Cardiac atrium fibroblast (primary cell): ENCODE results near the gene POLR2E. TPM values are rescaled to one million over a fixed set of nuclear protein-coding genes. Genes with fewer than 3 reads are reported as not detected.

Experiments used
- total RNA-seq: library from RNA; depleted of rRNA; stranded (reverse); fragments of >200 nt; gene quantifications from 2 replicates; pipeline ENCODE4 v1.2.3, GENCODE V29; 2015

POLR2E gene
- total RNA-seq: 198 and 220 TPM in 2 replicates

GRCh38 chr19:1094978-1095701 lies at the start of gene POLR2E:
TSS of gene POLR2E (minus strand) at chr19:1095375. CDS start at chr19:1095315, 60 bp downstream.

GRCh38 chr19:1103708-1104310 lies 8.6 kb upstream of the POLR2E start, which contains the start of gene GPX4:
TSS of gene GPX4 (plus strand) at chr19:1103994. CDS start at chr19:1104044, 50 bp downstream.

GRCh38 chr19:1066748-1067340 lies 28.3 kb downstream of the POLR2E start, which contains the start of gene ARHGAP45:
TSS of gene ARHGAP45 (plus strand) at chr19:1067167. CDS start at chr19:1067406, 239 bp downstream.

GRCh38 chr19:1039646-1040475 lies 55.3 kb downstream of the POLR2E start, which contains the start of gene ABCA7:
TSS of gene ABCA7 (plus strand) at chr19:1040107. CDS start at chr19:1041362, 1,255 bp downstream.

Other genes starting within 250 kb of the POLR2E start
- gene ELANE, start 243.1 kb downstream of the POLR2E start, total RNA-seq: 2.4 and 6.9 TPM in 2 replicates
- 70.6 and 164 TPM in 2 replicates for gene CFD, start 235.7 kb downstream of the POLR2E start, total RNA-seq
- gene MED16, start 202.2 kb downstream of the POLR2E start, total RNA-seq: 25.8 and 35.2 TPM in 2 replicates
- not detected in 2 replicates for gene RNU6-9, start 201.9 kb downstream of the POLR2E start, total RNA-seq
- gene R3HDM4, start 182.2 kb downstream of the POLR2E start, total RNA-seq: 61.7 and 64.3 TPM in 2 replicates
- gene KISS1R, start 178.0 kb downstream of the POLR2E start, total RNA-seq: not detected in 2 replicates
- gene ARID3A, start 169.3 kb downstream of the POLR2E start, total RNA-seq: 7.9 and 10.5 TPM in 2 replicates
- gene WDR18, start 111.0 kb downstream of the POLR2E start, total RNA-seq: 25.1 and 37.9 TPM in 2 replicates
- 0.54 and 0.97 TPM in 2 replicates for gene GRIN3B, start 95.0 kb downstream of the POLR2E start, total RNA-seq
- 140 and 146 TPM in 2 replicates for gene TMEM259, start 74.3 kb downstream of the POLR2E start, total RNA-seq
- not detected in 2 replicates for gene RNU6-2, start 73.9 kb downstream of the POLR2E start, total RNA-seq
- gene CNN2, start 68.8 kb downstream of the POLR2E start, total RNA-seq: 177 and 287 TPM in 2 replicates
- 4.5 and 5.8 TPM in 2 replicates for gene ABCA7, start 55.3 kb downstream of the POLR2E start, total RNA-seq
- gene ARHGAP45, start 28.2 kb downstream of the POLR2E start, total RNA-seq: 4.9 and 8.1 TPM in 2 replicates
- gene GPX4, start 8.6 kb upstream of the POLR2E start, total RNA-seq: 486 and 619 TPM in 2 replicates
- gene SBNO2, start 78.9 kb upstream of the POLR2E start, total RNA-seq: 48.2 and 84.6 TPM in 2 replicates
- gene STK11, start 110.4 kb upstream of the POLR2E start, total RNA-seq: 51.4 and 70.3 TPM in 2 replicates
- gene CBARP, start 142.6 kb upstream of the POLR2E start, total RNA-seq: 3.7 and 4.0 TPM in 2 replicates
- 66.6 and 105 TPM in 2 replicates for gene ATP5F1D, start 146.4 kb upstream of the POLR2E start, total RNA-seq
- 22.0 and 38.2 TPM in 2 replicates for gene MIDN, start 153.2 kb upstream of the POLR2E start, total RNA-seq
- 317 and 409 TPM in 2 replicates for gene CIRBP, start 174.0 kb upstream of the POLR2E start, total RNA-seq
- gene FAM174C, start 180.2 kb upstream of the POLR2E start, total RNA-seq: 26.9 and 75.8 TPM in 2 replicates
- gene EFNA2, start 190.5 kb upstream of the POLR2E start, total RNA-seq: not detected in 2 replicates